GM21423 (cell line): ENCODE measurements around the gene BAIAP2L2.
"Not testable (repeated sequence)": the region's sequence is repeated elsewhere in the genome, so short reads cannot be mapped to it uniquely, and the experiment has no call there.

ENCODE experiments used
- ATAC-seq: cut with Tn5 transposase; IDR thresholded peaks from one replicate; pipeline ENCODE4 v1.9.1; 2021; ENCODE audit warnings: mild to moderate bottlenecking, moderate library complexity; ENCODE audit not compliant: unreplicated experiment

Gene BAIAP2L2

DNA sequence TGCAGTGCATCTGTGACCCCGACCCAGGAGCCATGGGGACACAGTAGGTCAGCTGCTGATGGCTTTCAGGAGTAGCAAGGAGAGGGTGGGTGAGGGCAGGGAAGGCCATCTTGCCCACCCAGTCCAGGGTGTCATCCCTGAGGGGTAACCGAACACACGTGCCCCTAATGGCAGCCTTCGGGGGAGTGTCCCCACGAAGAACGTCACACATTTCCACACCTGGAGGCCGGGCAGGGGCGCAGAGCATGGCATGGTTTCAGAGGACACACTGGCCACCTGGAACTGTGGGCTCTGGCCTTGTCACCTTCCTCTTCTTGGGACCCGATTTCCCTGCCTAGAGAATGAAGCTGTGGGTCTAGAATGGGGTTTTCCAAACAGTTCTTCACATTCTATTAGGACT is 19.4 kb upstream of the BAIAP2L2 start:
- no peak for ATAC-seq

DNA sequence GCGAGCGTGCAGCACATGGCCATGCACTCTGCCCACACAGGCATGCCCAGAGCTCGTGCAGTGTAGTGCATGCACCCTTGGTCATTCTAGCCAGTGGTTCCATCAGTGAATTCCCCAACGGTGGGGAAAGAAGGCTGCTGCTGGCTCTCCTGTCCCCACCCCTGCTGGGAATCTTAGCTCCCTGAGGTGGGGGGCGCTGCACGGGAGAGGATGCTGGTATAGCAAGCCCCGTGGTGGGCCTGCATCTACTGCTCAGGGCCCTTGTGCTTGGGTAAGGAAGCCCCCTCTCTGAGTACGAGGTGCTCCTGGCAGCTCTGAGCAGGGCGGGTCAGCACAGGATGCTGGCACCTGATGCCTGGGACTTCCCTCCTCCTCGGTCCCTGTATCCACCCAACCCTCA is 18.5 kb upstream of the BAIAP2L2 start:
- ATAC-seq = no peak

- ATAC-seq = no peak
These were observed 17.4 kb upstream of the BAIAP2L2 start for GRCh38 chr22:38127869-38128268.

GRCh38 chr22:38126928-38127668 is 16.6 kb upstream of the BAIAP2L2 start:
- ATAC-seq = no peak

DNA sequence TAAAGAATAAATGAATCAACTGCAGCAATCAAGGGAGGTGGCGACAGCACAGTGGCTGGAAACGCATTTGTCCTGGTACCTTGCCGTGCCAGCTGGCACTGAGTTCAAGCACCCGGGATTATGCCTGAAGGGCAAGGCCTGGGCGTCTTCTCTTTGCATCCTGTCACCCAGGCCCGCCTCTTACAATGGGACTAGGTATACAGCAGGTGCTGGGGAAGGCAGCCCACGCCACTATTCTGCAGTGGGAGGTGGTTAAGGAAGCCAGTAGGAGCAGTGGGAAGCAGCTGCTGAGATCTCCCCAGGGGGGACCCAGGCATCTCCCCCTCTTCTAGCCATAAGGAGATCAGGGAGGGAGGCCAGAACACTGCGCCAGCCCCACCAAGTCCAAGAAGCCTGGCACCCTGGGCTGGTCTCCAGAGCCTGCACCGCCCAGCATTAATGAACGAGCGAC is 15.3 kb upstream of the BAIAP2L2 start:
- ATAC-seq = no peak

DNA sequence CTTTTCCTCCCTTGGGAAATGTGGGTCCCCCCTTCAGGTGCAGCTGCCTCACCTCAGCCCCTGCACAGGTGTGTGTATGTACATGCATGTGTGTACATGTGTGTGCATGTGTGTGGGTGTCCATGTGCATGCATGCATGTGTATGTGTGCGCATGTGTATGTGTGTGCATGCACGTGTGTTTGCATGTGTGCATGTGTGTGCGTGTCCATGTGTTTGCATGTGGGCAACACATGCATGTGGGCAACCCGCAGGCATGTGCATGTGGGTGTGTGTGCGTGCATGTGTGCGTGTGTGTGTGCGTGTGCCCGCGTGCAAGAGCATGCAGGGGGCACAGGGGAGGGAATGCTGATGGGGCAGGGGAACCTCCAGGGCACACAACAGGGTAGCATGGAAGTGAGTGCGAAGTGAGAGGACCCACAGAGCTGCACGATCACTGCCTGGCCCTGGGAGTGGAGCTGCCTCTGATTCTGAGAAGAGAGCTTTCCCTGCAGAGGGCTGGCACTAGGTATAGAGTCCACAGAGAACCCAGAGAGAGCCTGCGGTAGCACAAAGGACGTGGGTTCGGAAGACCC is 14.6 kb upstream of the BAIAP2L2 start:
- no peak for ATAC-seq

DNA sequence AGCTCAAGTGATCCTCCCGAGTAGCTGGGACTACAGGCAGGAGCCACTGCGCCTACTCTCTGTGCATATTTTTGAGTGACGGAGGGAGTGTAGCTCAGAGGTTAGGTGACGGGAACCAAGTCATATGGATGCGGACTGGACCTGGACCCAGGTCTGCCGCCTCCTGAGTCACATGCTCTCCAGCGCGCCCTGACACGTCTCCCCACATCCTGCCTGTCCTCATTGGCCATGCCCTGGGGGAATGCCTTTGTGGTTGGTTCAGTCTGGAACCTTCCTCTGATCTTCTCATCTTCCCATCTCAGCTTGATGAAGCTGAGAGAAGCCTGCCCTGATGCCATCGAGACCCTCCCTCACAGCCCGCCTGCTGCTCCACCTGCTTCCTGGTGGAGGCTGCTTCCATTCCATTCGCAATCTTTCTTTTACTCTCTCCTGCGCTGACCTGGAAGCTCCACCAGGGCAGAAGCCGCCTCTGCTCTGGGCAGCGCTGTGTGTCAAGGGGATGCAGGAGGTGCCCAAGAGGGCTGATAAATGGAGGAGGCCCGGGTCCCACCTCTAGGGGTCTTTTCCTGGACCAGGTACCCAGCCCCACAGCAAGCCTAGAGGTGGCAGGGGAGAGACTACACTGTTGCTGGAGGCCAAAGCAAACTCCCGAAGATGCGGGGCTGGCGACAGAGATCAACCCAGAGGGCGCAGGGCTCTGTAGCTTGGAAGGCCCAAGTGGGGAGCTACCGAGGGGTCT is 13.9 kb upstream of the BAIAP2L2 start:
- no peak for ATAC-seq

DNA sequence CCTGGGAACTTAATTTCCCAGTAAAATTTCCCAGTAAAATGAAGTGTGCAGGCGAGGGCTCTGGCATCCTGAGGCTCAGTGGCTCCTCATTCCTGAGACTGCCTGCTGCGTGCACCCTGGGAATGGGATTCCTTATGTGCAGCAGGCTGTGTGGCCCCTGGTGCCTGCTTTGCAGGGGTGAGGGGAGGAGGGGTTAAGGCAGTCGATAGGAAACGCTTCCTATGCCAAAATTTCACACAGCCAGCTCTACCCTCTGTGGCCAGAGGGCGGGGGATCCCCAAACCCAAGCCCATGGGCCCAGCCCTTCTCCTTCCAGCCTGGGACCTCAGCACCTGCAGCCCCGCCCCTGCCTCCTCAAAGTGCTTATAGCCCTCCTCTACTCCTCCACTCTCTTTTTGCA is 12.1 kb upstream of the BAIAP2L2 start:
- ATAC-seq = no peak

GRCh38 chr22:38120359-38121110 is 10.1 kb upstream of the BAIAP2L2 start:
- no peak for ATAC-seq

DNA sequence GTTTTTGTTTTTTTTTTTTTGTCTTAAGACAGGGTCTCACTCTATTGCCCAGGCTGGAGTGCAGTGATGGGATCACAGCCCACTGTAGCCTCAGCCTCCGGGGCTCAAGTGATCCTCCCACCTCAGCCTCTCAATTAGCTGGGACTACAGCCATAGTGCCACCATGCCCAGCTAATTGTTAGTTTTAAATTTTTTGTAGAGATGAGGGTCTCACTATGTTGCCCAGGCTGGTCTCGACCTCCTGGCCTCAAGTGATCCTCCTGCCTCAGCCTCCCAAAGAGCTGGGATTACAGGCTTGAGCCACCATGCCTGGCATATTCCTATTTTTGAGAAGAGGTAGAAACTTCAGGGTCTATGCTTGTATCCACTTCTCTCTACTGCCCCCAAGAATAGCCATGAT is 8.3 kb upstream of the BAIAP2L2 start:
- ATAC-seq = not testable (repeated sequence)

GRCh38 chr22:38118182-38118581 is 7.7 kb upstream of the BAIAP2L2 start:
- no peak for ATAC-seq

- ATAC-seq = not testable (repeated sequence)
These were observed 7.1 kb upstream of the BAIAP2L2 start for GRCh38 chr22:38117556-38117955.

DNA sequence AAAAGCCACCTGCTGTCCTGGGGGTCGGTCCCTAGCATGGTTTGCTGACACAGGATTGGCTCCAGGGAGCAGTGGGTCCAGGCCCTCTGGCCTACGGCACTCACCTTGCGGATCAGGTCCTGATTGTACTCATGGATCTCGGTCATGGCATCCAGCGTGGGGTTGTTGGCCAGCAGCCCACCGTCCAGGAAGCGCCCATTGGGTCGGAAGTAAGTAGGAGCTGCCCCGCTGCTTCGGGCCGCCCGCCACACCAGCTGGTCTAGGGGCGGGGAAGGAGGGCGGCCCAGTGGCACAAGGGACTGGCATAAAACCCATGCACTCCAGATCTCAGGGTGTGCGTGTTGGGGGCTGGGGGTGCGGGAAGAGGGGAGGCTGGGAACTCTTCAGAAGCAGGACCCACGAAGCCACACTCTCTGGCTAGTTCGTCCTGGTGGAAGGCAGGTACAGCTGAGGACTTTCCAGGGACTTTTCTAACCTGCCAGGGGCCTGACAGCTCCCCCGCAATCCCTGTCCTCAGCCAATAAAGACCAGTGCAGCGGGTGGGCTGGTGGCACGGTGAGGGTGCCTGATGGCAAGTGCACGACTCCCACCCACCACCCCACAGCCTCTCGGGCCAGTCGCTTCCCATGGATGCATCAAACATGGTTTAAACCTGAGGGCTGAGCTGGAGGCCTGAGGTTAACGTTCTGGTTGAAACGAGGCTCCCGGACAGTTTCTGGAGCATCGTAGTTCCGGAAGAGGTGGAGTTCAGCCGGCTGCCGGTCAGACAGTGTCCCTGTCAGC is 5.1 kb upstream of the BAIAP2L2 start:
- no peak for ATAC-seq

- no peak for ATAC-seq
These were observed 4.3 kb upstream of the BAIAP2L2 start for GRCh38 chr22:38114484-38115398.

DNA sequence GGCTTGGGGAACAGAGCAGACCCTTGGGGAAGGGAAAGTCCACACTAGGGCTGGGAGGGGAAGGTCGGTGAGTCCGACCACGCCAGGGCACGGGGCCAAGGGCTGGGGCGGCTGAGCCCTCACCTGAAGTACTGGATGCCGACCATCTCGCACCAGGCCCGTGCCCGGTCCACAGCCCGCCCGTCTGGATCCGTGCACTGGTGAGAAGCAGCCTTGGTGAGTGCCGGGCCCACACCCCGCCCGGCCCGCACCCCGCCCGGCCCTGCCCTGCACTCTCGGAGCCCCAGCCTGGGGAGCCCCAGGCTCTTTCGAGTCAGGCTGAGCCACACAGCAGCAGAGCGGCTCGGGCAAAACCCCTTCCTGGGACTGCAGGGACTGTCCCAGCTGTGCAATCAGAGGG is 1.9 kb upstream of the BAIAP2L2 start:
- no peak for ATAC-seq

DNA sequence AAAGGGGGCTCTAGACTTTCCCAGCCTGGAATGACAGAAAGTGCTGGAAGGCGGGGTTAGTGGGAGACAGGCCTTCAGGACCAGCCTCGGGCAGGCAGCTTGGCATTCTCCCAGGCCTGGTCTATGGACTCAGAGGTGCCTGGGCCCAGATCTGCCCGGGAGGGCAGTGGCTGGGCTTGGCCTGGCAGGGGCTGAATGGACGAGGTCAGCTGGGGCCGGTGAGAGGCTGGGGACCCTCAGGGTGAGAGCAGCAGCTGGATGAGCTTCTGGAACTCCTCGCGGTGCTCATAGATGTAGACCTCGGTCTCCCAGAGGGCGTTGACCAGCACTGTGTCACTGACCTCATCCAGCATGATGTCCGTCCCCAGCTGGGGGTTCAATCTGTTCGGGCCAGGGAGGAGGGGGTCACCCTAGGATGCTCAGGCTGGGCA is 1.5 kb upstream of the BAIAP2L2 start:
- ATAC-seq = no peak

GRCh38 chr22:38110863-38111852 is 674 bp upstream of the BAIAP2L2 start:
- ATAC-seq = no peak

- ATAC-seq = no peak
These were observed 998 bp downstream of the BAIAP2L2 start for GRCh38 chr22:38109371-38110001.
